Panc1 (cell line): ENCODE results near the gene GANC. TPM values are rescaled to one million over a fixed set of nuclear protein-coding genes. Genes with fewer than 3 reads are reported as not detected.
"Not testable (repeated sequence)": the region's sequence is repeated elsewhere in the genome, so short reads cannot be mapped to it uniquely, and the experiment has no call there.

Experiments used
- ATAC-seq: fragments of 200-7000 bp; cut with Tn5 transposase; 2 replicates; pipeline ENCODE4 v1.9.1; 2020; ENCODE audit warnings: mild to moderate bottlenecking, moderate library complexity
- BruUV-seq: library from RNA; stranded (reverse); fragments of 400-500 nt; replicated peaks from 2 replicates; lab custom pipeline; 2021; lab: Mats Ljungman, UMichigan
- CTCF ChIA-PET: fragments of 300-600 bp; sonication (Branson Sonifier 250); formaldehyde crosslinking; loops from one replicate; lab custom pipeline; 2022; ENCODE audit warnings: antibody characterized with exemption; lab: Charles Lee
- POLR2A ChIA-PET: fragments of 300-600 bp; sonication (Branson Sonifier 250); formaldehyde crosslinking; loops from one replicate; lab custom pipeline; 2022; ENCODE audit warnings: antibody characterized with exemption; lab: Charles Lee
- DNase-seq: peaks from one replicate; pipeline ENCODE4 v3.0.0-alpha.2; 2010; ENCODE audit warnings: low read depth, low spot score
- H3K27ac ChIP-seq: 2 replicates; pipeline ENCODE4 v1.5.1; 2011; ENCODE audit warnings: mild to moderate bottlenecking, low read length, inconsistent platforms
- H3K27me3 ChIP-seq: fragments of 200-500 bp; sonication (Bioruptor generic); 2 replicates; pipeline ENCODE4 v1.6.0; 2014; ENCODE audit warnings: low read length, inconsistent platforms; ENCODE audit not compliant: control insufficient read depth, insufficient read depth
- H3K36me3 ChIP-seq: fragments of 200-500 bp; sonication (Bioruptor generic); 2 replicates; pipeline ENCODE4 v1.5.1; 2014; ENCODE audit warnings: inconsistent platforms, mild to moderate bottlenecking, low read length, moderate library complexity; ENCODE audit not compliant: control insufficient read depth, insufficient read depth
- H3K4me1 ChIP-seq: 2 replicates; pipeline ENCODE4 v1.5.1; 2011; ENCODE audit warnings: inconsistent platforms, mild to moderate bottlenecking, low read length, moderate library complexity; ENCODE audit not compliant: control insufficient read depth, insufficient read depth
- H3K4me3 ChIP-seq, 2 experiments: 2 replicates each; pipeline ENCODE4 v1.5.1; 2011 to 2012; ENCODE audit warnings: low read depth in 2 of 2, low read length in 2 of 2, mild to moderate bottlenecking in 2 of 2, inconsistent platforms in 1 of 2, moderate library complexity in 1 of 2
- H3K9me3 ChIP-seq: fragments of 200-500 bp; sonication (Bioruptor generic); 2 replicates; pipeline ENCODE4 v1.5.1; 2014; ENCODE audit warnings: low read depth, mild to moderate bottlenecking, inconsistent platforms, low read length, moderate library complexity; ENCODE audit not compliant: control insufficient read depth, insufficient read depth
- POLR2AphosphoS5 ChIP-seq: IDR thresholded peaks from 2 replicates; pipeline ENCODE4 v1.6.1; 2012; ENCODE audit warnings: mild to moderate bottlenecking, low read depth, low read length, moderate library complexity
- REST ChIP-seq, 2 experiments: IDR thresholded peaks; 2 replicates each; pipeline ENCODE4 v1.6.1; 2011 to 2012; ENCODE audit warnings: low read depth in 2 of 2, control low read depth in 1 of 2, low read length in 1 of 2, mild to moderate bottlenecking in 1 of 2, moderate library complexity in 1 of 2; ENCODE audit not compliant: insufficient read depth in 1 of 2
- SIN3A ChIP-seq: IDR thresholded peaks from 2 replicates; pipeline ENCODE4 v1.6.1; 2012; ENCODE audit warnings: low read depth, mild to moderate bottlenecking, low read length, moderate library complexity, borderline replicate concordance; ENCODE audit not compliant: insufficient read depth
- TCF7L2 ChIP-seq: IDR thresholded peaks from 2 replicates; pipeline ENCODE4 v1.6.1; 2011; ENCODE audit warnings: mild to moderate bottlenecking, low read depth, low read length, inconsistent platforms
- in situ Hi-C: cut with HindIII; loops from 2 replicates; pipeline ENCODE4 v1.10.0; 2016; ENCODE audit warnings: low sequenced_read_pairs, low pct_unique_long_range_greater_than_20kb
- intact Hi-C: fragments of 100-400 bp; cut with micrococcal nuclease; formaldehyde crosslinking; loops from one replicate; pipeline ENCODE4 v1.10.0; 2022; ENCODE audit not compliant: unreplicated experiment
- total RNA-seq: library from RNA; stranded (reverse); gene quantifications from one replicate; pipeline ENCODE4 v1.2.1, GENCODE V29; 2021; ENCODE audit not compliant: unreplicated experiment
- TF ChIP-seq, protein P1 (sequence below): fragments of 450-650 bp; IDR thresholded peaks from 2 replicates; pipeline ENCODE4 v1.5.1; 2017; ENCODE audit warnings: mild to moderate bottlenecking

GANC gene
- total RNA-seq, 1 experiment from 2014 or later = 21.1 TPM

DNA sequence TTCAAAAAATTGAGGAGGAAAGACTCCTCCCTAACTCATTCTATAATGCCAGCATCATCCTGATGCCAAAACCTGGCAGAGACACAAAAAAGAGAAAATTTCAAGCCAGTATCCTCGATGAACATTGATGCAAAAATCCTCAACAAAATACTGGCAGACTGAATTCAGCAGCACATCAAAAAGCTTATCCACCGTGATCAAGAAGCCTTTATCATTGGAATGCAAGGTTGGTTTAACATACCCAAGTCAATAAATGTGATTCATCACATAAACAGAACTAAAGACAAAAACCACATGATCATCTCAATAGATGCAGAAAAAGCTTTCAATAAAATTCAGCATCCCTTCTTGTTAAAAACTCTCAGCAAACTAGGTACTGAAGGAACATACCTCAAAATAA is 62.1 kb downstream of the GANC start:
- BruUV-seq = no TSS peak
- in situ Hi-C loops = no loop called here
- Histone ChIP-seq H3K4me1 (no peaks in the 10 kb centered on the region), H3K27me3 (no peaks in the 10 kb centered on the region), H3K27ac (no peak overlapping the region), H3K4me3 (no peak overlapping the region), H3K9me3 (peaks cover 4% of the 10 kb centered on the region; the same call in 1 of the 2 replicates), H3K36me3 (no peaks in the 10 kb centered on the region)
- intact Hi-C loops = no loop called here
- no peak for TF ChIP-seq POLR2AphosphoS5
- TF ChIP-seq REST (IDR thresholded peaks at IDR 0.05; ENCODE audit: insufficient read depth in 1 of 2, low read depth in 2 of 2, low read length in 1 of 2) = no peak
- TF ChIP-seq SIN3A = no peak
- TF ChIP-seq, protein P1, sequence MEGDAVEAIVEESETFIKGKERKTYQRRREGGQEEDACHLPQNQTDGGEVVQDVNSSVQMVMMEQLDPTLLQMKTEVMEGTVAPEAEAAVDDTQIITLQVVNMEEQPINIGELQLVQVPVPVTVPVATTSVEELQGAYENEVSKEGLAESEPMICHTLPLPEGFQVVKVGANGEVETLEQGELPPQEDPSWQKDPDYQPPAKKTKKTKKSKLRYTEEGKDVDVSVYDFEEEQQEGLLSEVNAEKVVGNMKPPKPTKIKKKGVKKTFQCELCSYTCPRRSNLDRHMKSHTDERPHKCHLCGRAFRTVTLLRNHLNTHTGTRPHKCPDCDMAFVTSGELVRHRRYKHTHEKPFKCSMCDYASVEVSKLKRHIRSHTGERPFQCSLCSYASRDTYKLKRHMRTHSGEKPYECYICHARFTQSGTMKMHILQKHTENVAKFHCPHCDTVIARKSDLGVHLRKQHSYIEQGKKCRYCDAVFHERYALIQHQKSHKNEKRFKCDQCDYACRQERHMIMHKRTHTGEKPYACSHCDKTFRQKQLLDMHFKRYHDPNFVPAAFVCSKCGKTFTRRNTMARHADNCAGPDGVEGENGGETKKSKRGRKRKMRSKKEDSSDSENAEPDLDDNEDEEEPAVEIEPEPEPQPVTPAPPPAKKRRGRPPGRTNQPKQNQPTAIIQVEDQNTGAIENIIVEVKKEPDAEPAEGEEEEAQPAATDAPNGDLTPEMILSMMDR = no peak
- no peak for TF ChIP-seq TCF7L2
- POLR2A ChIA-PET = no interaction called here
- ATAC-seq = no peak
- CTCF ChIA-PET = no interaction called here
- no peak for DNase-seq

DNA sequence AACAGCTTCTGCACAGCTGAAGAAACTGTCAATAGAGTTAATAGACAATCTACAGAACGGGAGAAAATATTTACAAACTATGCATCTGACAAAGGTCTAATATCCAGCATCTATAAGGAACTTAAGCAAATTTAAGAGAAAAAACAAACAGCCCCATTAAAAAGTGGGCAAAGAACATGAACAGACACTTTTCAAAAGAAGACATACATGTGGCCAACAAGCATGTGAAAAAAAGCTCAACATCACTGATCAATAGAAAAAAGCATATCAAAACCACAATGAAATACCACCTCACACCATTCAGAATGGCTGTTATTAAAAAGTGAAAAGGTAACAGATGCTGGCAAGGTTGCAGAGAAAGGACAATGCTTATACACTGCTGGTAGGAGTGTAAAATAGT is 63.6 kb downstream of the GANC start:
- BruUV-seq, ATAC-seq, H3K36me3 ChIP-seq, H3K9me3 ChIP-seq, CTCF ChIA-PET, POLR2A ChIA-PET, H3K27me3 ChIP-seq, H3K4me3 ChIP-seq, H3K27ac ChIP-seq, intact Hi-C loops, H3K4me1 ChIP-seq, DNase-seq, in situ Hi-C loops: not testable (repeated sequence)

GRCh38 chr15:42337104-42337503 is 64.1 kb downstream of the GANC start:
- in situ Hi-C loops, CTCF ChIA-PET, H3K9me3 ChIP-seq, H3K27me3 ChIP-seq, POLR2A ChIA-PET, H3K36me3 ChIP-seq, BruUV-seq, H3K4me1 ChIP-seq, intact Hi-C loops, ATAC-seq, DNase-seq, H3K27ac ChIP-seq, H3K4me3 ChIP-seq: not testable (repeated sequence)
